Right lobe of liver (tissue), 4 donors: ENCODE results near the gene RASSF1.

ENCODE experiments used
- POLR2A ChIP-seq: fragments of 450-650 bp; IDR thresholded peaks from one replicate; pipeline ENCODE4 v1.6.1; 2017; ENCODE audit warnings: antibody characterized with exemption, mild to moderate bottlenecking
- TF ChIP-seq, protein P1 (sequence below), 4 donors: fragments of 200-600 bp in 3 of 4; fragments of 450-650 bp in 1 of 4; IDR thresholded peaks; one replicate each; pipeline versions ENCODE4 v1.5.1 to v1.8.0; 2016 to 2022; ENCODE audit warnings: antibody characterized with exemption in 4 of 4, mild to moderate bottlenecking in 2 of 4
- donor health status: DM: no; HTN: no; CAD: no.
- donor health status: DM: no; HTN: no; CAD: no.
- donor health status: DM: no; HTN: yes; CAD: no.

DNA sequence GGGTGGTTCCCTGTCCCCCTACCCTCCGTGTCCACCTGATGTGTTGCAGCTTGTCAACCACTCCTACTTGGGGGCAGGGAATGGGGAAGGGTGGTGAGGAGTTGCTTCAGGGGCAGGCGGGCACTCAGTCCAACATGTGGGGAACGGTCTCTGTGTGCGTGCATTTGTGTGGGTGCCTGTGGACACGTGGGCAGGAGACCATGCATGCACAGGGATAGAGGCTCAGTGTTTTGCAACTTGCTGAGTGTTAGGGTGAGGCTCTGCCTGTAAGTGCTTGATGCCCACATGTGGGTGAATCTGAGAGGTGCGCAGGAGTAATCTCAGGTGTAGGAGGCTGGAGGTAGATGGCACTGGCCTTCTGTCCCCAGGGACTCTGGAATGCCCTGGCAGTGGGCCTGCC, 43.1 kb upstream of the RASSF1 start:
- TF ChIP-seq, protein P1, sequence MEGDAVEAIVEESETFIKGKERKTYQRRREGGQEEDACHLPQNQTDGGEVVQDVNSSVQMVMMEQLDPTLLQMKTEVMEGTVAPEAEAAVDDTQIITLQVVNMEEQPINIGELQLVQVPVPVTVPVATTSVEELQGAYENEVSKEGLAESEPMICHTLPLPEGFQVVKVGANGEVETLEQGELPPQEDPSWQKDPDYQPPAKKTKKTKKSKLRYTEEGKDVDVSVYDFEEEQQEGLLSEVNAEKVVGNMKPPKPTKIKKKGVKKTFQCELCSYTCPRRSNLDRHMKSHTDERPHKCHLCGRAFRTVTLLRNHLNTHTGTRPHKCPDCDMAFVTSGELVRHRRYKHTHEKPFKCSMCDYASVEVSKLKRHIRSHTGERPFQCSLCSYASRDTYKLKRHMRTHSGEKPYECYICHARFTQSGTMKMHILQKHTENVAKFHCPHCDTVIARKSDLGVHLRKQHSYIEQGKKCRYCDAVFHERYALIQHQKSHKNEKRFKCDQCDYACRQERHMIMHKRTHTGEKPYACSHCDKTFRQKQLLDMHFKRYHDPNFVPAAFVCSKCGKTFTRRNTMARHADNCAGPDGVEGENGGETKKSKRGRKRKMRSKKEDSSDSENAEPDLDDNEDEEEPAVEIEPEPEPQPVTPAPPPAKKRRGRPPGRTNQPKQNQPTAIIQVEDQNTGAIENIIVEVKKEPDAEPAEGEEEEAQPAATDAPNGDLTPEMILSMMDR (IDR thresholded peaks at IDR 0.05), result no peak
- no peak for TF ChIP-seq POLR2A
